Measurements from ENCODE around the gene AIMP2.

DNA sequence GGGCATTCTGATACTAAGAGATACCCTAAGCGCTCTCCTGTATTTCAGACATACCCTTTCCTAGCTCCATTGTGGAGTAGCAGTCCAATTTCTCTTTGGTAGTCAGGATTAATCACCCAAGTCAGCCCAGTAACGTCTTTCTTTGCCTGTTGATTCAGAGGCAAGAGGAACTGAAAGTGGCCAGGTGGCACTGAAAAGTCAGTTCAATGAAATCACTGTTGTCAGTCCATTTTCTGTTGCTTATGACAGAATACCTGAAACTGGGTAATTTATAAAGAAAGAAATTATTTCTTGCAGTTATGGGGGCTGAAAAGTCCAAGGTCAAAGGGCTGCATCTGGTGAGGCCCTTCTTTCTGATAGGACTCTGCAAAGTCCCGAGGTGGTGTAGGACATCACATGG, 62.3 kb downstream of the AIMP2 start:
- TF ChIP-seq CTCF (IDR thresholded peaks at IDR 0.05), result no peak
- TF ChIP-seq POLR2A (IDR thresholded peaks at IDR 0.05), result no peak

All from uterus (tissue), 2 donors.